Subcutaneous abdominal adipose tissue (tissue), 5 donors: ENCODE measurements around the gene CARS2.
A peak's percentile ranks its signal among the peaks of the same experiment; 100 is the strongest.
"Not testable (repeated sequence)": the region's sequence is repeated elsewhere in the genome, so short reads cannot be mapped to it uniquely, and the experiment has no call there.

ENCODE experiments used
- H3K27ac ChIP-seq: one replicate; pipeline ENCODE4 v1.7.0; 2013; ENCODE audit warnings: low read depth, mild to moderate bottlenecking, inconsistent platforms, low read length, moderate library complexity
- H3K27me3 ChIP-seq, 5 donors: one replicate each; pipeline ENCODE4 v1.7.0; 2013; ENCODE audit warnings: low read length in 5 of 5, inconsistent platforms in 1 of 5; ENCODE audit not compliant: control insufficient read depth in 5 of 5, insufficient read depth in 4 of 5
- H3K36me3 ChIP-seq, 5 donors: one replicate each; pipeline ENCODE4 v1.7.0; 2013; ENCODE audit warnings: low read length in 5 of 5; ENCODE audit not compliant: control insufficient read depth in 5 of 5, insufficient read depth in 5 of 5
- H3K4me1 ChIP-seq, 5 donors: one replicate each; pipeline ENCODE4 v1.7.0; 2013; ENCODE audit warnings: low read length in 5 of 5, mild to moderate bottlenecking in 3 of 5, moderate library complexity in 1 of 5; ENCODE audit not compliant: control insufficient read depth in 5 of 5, insufficient read depth in 5 of 5
- H3K4me3 ChIP-seq, 5 donors: one replicate each; pipeline ENCODE4 v1.7.0; 2013; ENCODE audit warnings: low read length in 5 of 5, low read depth in 1 of 5
- H3K9ac ChIP-seq, 5 donors: one replicate each; pipeline ENCODE4 v1.7.0; 2013; ENCODE audit warnings: low read length in 5 of 5, mild to moderate bottlenecking in 4 of 5, moderate library complexity in 3 of 5
- H3K9me3 ChIP-seq, 5 donors: one replicate each; pipeline ENCODE4 v1.7.0; 2013; ENCODE audit warnings: low read length in 5 of 5; ENCODE audit not compliant: control insufficient read depth in 5 of 5
- donor health status: healthy.
- donor health status: healthy.
- donor health status: healthy.
- donor health status: healthy.
- donor health status: healthy.

CARS2 gene

DNA sequence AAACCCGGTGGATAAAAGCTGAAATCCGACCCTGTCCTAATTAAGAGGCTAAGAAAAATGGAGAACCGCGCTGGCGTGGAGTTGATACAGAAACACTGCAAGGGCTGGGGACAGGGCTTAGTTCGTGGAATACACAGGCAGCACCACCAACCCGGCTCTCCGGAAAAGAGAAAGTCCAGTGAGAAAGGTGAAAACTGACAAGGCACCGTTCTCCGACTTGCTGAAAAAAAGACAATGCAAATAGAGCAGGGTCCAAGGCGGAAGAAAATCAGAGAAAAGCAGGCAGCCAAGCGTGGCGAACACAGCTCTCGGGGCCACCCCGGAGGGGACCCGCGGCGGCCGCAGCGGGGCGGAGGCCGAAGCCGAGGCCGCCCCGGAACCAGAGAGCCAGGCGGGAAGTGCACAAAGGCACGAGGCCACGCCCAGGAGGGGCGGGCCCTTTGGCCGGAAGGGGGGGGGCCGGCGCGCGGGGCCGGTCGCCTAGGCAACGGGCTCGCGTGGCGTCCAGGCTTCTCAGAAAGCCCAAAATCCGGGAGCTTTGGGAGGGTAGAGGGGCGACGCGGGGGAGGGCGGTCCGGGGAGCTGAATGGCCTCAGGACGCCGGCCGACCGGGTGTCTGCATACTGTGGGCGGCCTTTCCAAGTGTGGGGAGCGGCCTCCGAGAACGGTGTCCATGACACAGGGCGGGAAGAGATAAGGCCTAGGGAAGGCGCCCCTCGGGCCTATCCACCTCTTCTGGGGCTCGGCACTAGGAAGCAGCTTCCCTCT is 6.3 kb upstream of the CARS2 start:
- Histone ChIP-seq H3K27me3 (no peaks in the 10 kb centered on the region), H3K4me3 (peak overlapping the region; percentile 90 to 98 (median 92)), H3K9me3 (no peaks in the 10 kb centered on the region), H3K36me3 (no peaks in the 10 kb centered on the region), H3K27ac (peak overlapping the region; percentile 97), H3K9ac (peak overlapping the region; percentile 85 to 99 (median 87)), H3K4me1 (peaks cover 2 to 29% (median 20%) of the 10 kb centered on the region in 5 donors)

DNA sequence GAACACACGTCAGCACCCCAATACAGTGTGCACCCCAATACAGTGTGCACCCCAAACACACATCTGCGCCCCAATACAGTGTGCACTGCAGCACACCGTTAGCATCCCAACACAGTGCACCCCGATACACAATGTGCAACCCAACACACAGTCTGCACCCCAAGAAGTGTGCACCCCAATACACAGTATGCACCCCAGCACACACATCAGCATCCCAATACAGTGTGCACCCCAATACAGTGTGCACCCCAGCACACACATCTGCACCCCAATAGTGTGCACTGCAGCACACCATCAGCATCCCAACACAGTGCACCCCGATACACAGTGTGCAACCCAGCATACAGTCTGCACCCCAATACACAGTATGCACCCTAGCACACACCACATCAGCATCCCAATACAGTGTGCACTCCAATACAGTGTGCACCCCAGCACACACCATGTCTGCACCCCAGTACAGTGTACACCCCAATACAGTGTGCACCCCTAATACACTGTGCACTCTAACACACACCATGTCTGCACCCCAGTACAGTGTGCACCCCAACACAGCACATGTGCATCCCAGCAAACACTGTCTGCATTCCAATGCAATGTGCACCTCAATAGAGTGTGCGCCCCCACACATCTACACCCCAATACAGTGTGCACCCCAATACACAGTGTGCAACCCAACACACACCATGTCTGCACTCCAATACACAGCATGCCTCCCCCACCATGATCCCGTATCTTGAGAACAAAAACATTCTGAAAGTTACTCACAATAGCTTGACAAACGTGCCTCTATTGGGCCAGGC is 855 bp upstream of the CARS2 start:
- Histone ChIP-seq H3K27ac (no peak overlapping the region), H3K27me3 (no peaks in the 10 kb centered on the region), H3K9me3 (no peaks in the 10 kb centered on the region), H3K4me3 (peak overlapping the region; percentile 69 to 91 (median 76)), H3K4me1 (peaks cover 0 to 32% (median 27%) of the 10 kb centered on the region in 5 donors), H3K9ac (peak overlapping the region in 4 of 5 donors; percentile 35 to 63 (median 56)), H3K36me3 (peaks cover 0 to 14% (median 7%) of the 10 kb centered on the region in 5 donors)

- peak overlapping the region; percentile 50 to 87 (median 83) for H3K9ac ChIP-seq
- H3K4me3 ChIP-seq: peak overlapping the region; percentile 70 to 80 (median 76)
- H3K27me3 ChIP-seq: no peaks in the 10 kb centered on the region
- no peaks in the 10 kb centered on the region for H3K9me3 ChIP-seq
- peaks cover 0 to 26% (median 17%) of the 10 kb centered on the region in 5 donors for H3K36me3 ChIP-seq
- peaks cover 0 to 24% (median 22%) of the 10 kb centered on the region in 5 donors for H3K4me1 ChIP-seq
- peak overlapping the region; percentile 58 for H3K27ac ChIP-seq
These were observed 525 bp downstream of the CARS2 start for GRCh38 chr13:110705356-110705825.

- Histone ChIP-seq H3K4me1 (peaks cover 0 to 24% (median 22%) of the 10 kb centered on the region in 5 donors), H3K9ac (no peak overlapping the region), H3K9me3 (no peaks in the 10 kb centered on the region), H3K4me3 (no peak overlapping the region), H3K27ac (no peak overlapping the region), H3K36me3 (peaks cover 0 to 50% (median 34%) of the 10 kb centered on the region in 5 donors), H3K27me3 (no peaks in the 10 kb centered on the region)
These were observed 3.1 kb downstream of the CARS2 start for GRCh38 chr13:110702591-110703526.

DNA sequence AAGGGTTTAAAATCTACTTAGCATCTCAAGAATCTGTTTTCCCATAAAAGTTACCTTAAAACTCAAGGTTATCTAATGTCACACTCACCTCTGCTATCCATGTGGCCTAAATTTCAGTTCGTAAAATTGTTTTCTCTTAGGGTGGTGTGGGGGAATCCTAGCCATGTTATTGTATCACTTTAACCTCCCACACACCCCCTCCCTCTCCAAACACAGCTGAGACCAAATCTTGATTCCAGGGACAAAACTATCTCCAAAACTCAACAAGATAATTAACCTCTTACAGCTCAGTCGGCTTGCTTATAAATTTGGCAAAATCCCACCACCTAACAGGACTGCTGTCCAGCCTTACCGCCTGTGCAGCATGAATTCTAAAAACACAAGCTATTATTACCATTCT is 3.8 kb downstream of the CARS2 start:
- H3K9ac ChIP-seq: no peak overlapping the region
- peaks cover 0 to 23% (median 21%) of the 10 kb centered on the region in 5 donors for H3K4me1 ChIP-seq
- peaks cover 3 to 57% (median 38%) of the 10 kb centered on the region in 5 donors for H3K36me3 ChIP-seq
- H3K4me3 ChIP-seq: no peak overlapping the region
- H3K27me3 ChIP-seq: no peaks in the 10 kb centered on the region
- H3K9me3 ChIP-seq: no peaks in the 10 kb centered on the region
- H3K27ac ChIP-seq: no peak overlapping the region

DNA sequence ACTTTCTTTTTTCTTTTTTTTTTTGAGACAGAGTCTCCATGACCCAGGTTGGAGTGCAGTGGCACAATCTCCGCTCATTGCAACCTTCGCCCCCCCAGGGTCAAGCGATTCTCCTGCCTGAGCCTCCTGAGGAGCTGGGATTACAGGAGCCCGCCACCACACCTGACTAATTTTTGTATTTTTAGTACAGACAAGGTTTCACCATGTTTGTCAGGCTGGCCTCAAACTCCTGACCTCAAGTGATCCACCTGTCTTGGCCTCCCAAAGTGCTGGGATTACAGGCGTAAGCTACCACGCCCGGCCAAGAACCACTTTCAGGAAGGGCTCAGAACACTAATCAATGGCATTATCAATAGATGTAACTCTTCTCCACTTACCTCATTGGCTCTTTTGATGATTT is 4.9 kb downstream of the CARS2 start:
- H3K4me1 ChIP-seq: peaks cover 0 to 14% (median 12%) of the 10 kb centered on the region in 5 donors

GRCh38 chr13:110700641-110701040 is 5.3 kb downstream of the CARS2 start:
- Histone ChIP-seq H3K4me1 (peaks cover 0 to 14% (median 12%) of the 10 kb centered on the region in 5 donors), H3K27ac (no peak overlapping the region), H3K36me3 (peaks cover 3 to 65% (median 39%) of the 10 kb centered on the region in 5 donors), H3K9ac (no peak overlapping the region), H3K4me3 (no peak overlapping the region), H3K27me3 (no peaks in the 10 kb centered on the region), H3K9me3 (no peaks in the 10 kb centered on the region)

More for the DNA sequence above, 4.9 kb downstream of the CARS2 start:
- not testable (repeated sequence) for H3K9me3 ChIP-seq, H3K27ac ChIP-seq, H3K4me3 ChIP-seq, H3K9ac ChIP-seq, H3K27me3 ChIP-seq
- H3K36me3 ChIP-seq: peaks cover 3 to 63% (median 39%) of the 10 kb centered on the region in 5 donors

GRCh38 chr13:110700186-110700585 is 5.7 kb downstream of the CARS2 start:
- Histone ChIP-seq H3K9ac (no peak overlapping the region), H3K27ac (no peak overlapping the region), H3K4me3 (no peak overlapping the region), H3K9me3 (no peaks in the 10 kb centered on the region), H3K4me1 (peaks cover 0 to 11% (median 8%) of the 10 kb centered on the region in 5 donors), H3K36me3 (peaks cover 3 to 65% (median 39%) of the 10 kb centered on the region in 5 donors), H3K27me3 (no peaks in the 10 kb centered on the region)
